GM12801 (cell line): ENCODE data around the gene MED26.

Experiments used
- TF ChIP-seq, protein P1 (sequence below): IDR thresholded peaks from one replicate; pipeline ENCODE4 v1.5.1; 2011; ENCODE audit warnings: control low read depth; ENCODE audit not compliant: insufficient read length; ENCODE audit errors: extremely low read depth

Gene MED26

DNA sequence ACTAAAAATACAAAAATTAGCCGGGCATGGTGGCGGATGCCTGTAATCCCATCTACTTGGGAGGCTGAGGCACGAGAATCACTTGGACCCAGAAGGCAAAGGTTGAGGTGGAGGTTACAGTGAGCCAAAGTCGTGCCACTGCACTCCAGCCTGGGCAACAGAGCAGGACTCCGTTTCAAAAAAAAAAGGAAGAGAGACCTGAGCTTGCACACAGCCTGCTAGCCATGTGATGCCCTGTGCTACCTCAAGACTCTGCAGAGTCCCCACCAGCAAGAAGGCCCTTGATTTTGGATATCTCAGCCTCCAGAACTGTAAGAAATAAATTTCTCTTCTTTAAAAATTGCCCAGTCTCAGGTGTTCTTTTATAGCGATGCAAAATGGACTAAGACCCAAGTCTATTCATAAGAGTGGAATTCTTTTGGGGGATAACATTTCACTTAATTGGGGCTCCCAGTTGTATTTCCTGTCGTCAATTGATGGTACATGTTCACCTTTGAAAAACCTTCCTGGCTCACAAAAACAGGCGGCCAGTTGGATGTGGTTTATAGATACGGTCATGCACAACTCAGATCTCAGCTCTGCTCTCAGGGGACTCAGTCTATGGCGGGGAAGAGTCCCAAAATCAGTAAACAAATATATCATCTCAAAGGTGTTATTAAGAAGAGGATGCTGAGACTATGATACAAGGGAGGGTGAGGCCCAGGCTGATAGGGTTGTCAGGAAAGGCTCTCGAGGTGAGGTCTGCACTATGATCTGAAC, 83.4 kb downstream of the MED26 start:
- TF ChIP-seq, protein P1, sequence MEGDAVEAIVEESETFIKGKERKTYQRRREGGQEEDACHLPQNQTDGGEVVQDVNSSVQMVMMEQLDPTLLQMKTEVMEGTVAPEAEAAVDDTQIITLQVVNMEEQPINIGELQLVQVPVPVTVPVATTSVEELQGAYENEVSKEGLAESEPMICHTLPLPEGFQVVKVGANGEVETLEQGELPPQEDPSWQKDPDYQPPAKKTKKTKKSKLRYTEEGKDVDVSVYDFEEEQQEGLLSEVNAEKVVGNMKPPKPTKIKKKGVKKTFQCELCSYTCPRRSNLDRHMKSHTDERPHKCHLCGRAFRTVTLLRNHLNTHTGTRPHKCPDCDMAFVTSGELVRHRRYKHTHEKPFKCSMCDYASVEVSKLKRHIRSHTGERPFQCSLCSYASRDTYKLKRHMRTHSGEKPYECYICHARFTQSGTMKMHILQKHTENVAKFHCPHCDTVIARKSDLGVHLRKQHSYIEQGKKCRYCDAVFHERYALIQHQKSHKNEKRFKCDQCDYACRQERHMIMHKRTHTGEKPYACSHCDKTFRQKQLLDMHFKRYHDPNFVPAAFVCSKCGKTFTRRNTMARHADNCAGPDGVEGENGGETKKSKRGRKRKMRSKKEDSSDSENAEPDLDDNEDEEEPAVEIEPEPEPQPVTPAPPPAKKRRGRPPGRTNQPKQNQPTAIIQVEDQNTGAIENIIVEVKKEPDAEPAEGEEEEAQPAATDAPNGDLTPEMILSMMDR: no peak

DNA sequence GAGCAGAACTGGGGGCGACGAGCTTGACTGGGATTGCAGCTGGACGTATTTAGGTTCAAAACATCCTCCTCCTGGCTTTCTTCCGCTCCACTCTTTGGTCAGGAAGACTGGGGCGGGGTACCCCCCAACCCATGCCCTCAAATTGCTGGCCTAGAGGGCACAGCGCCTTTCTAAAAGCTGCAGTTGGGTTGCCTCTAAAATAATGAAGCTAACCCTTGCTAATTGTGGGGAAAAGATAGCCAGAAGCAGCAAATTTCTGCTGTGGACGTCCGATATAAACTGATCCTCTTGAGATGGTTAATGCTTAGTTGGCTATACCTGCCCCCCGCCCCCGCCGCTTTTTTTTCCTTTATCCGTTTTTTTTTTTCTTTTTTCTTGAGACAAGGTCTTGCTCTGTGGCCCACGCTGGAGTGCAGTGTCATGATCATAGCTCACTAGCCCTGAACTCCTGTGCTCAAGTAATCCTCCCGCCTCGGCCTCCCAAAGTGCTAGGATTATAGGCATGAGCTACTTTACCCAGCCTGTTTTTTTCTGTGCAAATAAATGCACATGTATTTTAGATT, 85.0 kb downstream of the MED26 start:
- TF ChIP-seq, protein P1: no peak

DNA sequence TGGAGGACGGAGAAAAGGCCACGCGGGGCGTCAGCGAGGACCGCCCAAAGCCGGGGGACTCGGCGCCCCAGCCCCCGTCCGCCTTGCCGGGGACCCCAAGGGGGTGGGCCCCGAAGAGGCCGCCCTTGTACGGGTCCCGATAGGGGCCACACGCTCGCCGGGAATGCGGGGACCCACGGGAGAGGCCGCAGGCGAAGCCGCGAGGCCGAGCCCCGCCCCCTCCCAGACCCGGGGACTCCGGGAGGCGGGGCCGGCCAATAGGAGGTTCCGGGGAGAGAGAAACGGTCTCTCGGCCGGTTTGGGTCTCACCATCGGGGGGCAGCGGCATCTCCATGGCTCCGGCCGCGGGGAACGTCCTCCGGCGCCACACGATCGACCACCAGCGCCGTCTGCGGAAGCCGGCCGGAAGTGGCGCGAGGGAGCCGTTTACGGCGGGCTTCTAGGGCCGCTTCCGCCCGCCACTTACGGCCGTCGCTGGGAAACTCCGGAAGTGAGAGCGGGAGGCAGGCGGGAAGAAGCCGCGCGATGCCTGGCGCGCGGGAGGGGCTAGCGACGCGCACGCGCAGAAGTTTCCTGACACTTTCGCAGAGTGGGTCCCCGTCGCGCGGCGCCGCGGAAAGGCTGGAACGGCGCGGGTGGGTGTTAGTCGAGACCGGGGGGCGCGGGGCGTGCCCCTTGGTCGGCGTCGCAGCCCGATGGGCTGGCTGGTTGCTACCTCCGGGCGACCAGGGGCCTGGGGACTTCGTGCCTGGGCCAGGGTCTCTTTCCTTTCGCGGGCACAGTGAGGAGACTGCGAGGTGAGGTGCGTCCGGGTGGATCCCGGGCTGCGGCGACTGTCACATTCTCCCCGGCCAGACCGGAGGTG, 85.7 kb downstream of the MED26 start, which contains the start of gene CHERP:
Gene CHERP (minus strand): TSS at position 393 of the 865 bp plus-strand sequence. CDS start 59 bp downstream, at position 334.
- TF ChIP-seq, protein P1: no peak

DNA sequence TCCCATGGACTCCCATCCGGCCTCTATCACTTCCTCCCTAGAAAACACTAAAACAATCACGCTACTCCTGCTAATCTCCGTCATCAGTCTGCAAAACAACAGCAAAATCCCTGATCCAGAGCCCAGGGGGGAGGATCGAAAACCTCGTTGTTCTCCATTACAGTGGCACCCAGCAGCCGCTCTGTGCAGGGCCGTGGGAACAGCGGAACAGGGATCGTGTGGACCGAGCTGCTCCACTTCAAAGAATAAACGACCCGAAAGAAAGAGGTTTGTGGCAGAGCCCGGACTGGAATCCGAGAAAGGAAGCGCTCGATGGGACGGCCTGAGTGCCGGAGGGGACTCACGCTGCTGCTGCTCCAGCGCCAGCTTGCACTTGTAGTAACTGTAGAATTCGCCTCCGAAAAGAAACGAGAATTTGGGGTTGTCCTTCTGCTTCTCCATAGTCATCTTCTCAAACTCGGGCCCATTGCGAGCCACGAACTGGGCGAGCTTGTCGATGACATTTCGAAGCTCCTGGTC, 86.4 kb downstream of the MED26 start:
- TF ChIP-seq, protein P1: no peak

DNA sequence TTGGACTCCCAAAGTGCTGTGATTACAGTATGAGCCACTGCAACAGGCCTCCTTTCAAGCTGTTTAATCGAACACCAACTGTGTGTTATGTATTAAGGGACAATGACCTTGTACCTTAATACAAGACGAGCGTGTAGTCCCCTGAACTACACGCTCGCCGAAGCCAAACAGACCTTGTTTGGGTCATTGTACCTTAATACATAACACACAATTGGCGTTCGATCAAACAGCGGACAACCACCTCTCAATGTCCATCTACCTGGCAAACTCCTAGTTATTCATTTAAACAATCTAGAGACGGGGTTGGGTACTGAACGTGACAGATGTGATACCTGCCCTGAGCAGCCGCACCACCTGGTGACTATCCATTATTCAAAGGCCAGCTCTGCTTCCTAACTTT, 87.1 kb downstream of the MED26 start:
- TF ChIP-seq, protein P1: no peak

DNA sequence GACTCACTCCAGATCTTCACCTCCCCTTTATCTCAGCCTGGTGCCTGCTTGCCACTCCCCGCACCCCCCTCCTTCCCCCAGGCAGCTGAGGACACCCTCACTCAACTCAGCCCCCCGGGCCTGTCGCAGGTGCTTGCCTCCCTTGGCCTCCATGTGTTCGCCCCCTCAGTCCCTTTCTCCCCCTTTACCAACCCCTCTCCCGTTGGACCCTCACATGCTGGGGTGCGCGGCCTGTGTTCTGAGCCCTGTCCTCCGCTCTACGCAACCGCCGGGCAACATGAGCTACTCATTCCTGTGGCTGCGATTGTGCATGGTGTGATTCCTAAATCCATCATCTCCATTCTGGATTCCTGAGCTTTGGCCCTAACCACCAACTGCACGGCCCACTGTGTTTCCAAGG, 90.9 kb downstream of the MED26 start:
- TF ChIP-seq, protein P1: no peak

DNA sequence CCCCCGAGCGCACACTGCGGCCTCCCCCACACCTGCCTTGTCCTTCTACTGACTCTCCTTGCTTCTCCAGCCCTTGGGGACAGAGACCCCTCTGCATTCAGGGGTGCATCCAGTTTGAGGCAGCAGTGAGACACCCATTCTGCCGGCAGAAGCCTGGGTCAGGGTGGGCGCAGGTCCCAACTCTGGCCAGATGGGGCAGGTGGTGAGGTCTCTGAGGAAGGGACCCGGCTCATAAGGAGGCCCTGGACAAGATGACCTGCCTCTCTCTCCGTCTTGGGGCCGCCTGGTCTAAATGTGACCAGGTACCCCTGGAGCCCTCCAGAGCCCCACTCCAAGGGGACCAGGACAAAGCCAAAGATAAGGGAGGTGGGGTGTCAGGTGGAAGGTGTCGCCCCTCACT, 91.9 kb downstream of the MED26 start:
- TF ChIP-seq, protein P1: no peak
